ENCODE data around the gene CSNK1A1.
"Not testable (repeated sequence)": the region's sequence is repeated elsewhere in the genome, so short reads cannot be mapped to it uniquely, and the experiment has no call there.

Gene CSNK1A1

DNA sequence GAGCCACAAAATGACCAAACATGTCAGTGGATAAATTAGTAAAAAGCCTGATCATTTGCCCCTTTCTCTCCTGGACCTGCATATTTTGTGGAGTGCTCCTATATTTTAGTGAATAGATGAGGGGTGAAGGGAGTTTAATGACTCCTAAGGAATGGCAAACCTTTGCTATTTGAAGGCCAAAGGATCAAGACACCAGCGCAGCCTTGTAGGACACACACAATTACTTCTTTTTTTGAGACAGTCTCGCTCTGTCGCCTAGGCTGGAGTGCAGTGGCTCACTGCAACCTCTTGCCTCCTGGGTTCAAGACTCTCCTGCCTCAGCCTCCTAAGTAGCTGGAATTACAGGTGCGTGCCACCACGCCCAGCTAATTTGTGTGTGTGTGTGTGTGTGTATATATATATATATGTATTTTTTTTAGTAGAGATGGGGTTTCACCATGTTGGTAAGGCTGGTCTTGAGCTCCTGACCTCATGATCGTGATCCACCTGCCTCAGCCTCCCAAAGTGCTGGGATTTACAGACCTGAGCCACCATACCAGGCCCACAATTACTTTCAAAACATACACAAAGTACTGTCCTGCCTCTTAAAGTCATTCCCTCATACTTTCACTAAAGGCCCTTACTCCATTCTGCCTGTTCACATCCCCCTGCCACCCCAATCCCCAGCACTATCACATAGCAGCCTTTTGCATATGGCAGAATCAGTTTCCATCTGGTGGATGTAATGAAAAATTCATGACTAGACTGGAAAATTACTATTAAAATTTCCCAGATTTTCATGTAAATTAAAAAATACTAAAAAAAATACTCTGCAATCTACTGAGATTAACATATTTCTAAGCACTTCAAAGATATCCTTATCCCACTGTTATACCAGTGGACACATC is 60.4 kb downstream of the CSNK1A1 start:
- DNase-seq (ENCODE audit: low read depth in 3 of 3): no peak

DNA sequence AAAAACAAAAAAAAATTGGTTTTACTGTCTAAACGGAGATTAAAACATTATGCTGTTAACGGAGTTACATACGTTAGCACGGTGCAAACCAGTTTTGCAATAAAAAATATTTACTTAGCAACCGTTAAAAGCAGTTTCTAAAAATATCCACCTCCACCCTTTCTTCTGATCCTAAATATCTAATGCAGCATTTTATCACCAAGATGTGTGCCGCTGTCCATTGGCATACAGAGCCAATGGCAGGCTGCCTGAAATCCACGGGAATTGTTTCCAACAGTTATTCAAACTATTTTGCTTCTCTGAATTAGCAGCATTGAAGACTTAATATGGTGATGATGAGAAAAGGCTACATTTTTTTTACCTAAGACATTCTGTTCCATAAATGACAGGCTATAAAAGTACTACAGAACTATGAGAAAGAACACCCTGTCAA is 61.6 kb downstream of the CSNK1A1 start:
- no peak for DNase-seq (ENCODE audit: low read depth in 3 of 3)

DNA sequence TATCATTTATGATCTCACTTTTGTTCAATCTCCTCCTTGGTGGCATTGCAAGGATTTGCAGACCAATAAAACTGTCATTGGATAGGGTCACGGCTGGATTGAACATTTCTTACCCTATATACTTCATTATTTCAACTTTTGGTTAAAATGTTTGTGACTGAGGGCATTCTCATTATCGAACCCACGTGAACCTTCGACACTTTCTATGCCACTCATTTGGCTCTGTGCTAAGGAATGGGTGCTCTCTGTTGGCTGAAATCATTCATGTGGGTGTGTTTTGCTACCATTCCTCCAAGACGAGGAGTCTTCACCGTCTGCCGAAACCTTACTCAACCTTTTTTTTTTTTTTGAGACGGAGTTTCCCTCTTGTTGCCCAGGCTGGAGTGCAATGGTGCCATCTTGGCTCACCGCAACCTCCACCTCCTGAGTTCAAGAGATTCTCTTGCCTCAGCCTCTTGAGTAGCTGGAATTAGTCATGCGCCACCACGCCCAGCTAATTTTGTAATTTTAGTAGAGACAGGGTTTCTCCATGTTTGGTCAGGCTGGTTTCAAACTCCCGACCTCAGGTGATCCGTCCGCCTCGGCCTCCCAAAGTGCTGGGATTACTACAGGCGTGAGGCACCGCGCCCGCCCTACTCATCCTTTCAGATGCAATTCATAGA is 62.5 kb downstream of the CSNK1A1 start:
- no peak for DNase-seq (ENCODE audit: low read depth in 3 of 3)

DNA sequence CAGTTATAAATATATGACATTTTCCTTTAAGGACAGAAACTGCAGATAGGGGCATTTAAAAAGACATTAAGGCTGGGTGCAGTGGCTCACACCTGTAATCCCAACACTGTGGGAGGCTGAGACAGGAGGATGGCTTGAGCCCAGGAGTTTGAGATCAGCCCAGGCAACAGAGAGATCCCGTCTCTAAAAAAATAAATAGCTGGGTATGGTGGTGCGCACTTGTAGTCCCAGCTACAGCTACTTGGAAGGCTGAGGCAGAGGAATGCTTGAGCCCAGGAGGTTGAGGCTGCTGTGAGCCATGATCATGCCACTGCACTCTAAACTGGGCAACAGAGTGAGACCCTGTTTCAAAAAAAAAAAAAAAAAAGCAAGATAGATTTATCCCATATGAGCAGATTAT is 63.6 kb downstream of the CSNK1A1 start:
- no peak for DNase-seq (ENCODE audit: low read depth in 3 of 3)

DNA sequence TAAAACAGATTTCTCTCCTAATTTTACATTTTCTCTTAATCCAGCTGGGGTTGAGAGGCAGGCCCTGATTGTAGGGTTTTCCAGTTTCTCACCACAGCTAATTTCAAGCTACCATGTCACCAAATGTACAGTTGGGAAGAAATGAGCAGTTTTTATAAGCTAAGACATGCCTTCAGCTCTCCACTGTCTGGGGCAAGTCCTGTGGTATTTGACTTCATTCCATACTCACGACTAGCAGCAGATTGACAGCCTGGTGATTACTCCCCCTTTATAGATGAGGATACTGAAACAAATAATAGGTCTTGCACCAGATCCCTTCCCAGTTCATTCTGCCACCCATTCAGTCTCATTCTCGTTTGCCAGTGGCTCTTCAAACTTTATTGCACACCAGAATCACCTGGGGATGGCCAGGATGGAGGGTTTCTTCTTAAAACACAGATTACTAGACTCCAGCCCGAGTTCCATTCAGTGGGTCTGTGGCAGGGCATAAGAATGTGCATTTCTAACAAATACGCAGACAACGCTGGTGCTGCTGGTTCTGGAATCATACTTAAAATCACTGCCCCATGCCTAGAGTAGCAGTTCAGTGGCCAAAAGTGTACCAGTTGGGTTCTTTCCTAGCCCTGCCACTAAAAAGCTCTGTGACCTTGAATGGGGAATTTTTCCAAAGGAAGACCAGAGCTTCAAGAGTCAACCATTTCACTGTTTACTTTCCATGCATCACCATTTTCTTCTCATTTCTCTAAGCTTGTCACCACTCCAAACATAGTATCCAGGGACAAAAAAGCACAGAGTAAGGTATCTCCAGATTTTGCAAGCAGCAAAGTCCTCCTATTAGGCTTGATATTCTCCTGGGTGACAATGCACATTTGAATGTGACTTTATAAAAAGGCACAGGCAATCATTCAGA is 64.3 kb downstream of the CSNK1A1 start:
- no peak for DNase-seq (ENCODE audit: low read depth in 3 of 3)

DNA sequence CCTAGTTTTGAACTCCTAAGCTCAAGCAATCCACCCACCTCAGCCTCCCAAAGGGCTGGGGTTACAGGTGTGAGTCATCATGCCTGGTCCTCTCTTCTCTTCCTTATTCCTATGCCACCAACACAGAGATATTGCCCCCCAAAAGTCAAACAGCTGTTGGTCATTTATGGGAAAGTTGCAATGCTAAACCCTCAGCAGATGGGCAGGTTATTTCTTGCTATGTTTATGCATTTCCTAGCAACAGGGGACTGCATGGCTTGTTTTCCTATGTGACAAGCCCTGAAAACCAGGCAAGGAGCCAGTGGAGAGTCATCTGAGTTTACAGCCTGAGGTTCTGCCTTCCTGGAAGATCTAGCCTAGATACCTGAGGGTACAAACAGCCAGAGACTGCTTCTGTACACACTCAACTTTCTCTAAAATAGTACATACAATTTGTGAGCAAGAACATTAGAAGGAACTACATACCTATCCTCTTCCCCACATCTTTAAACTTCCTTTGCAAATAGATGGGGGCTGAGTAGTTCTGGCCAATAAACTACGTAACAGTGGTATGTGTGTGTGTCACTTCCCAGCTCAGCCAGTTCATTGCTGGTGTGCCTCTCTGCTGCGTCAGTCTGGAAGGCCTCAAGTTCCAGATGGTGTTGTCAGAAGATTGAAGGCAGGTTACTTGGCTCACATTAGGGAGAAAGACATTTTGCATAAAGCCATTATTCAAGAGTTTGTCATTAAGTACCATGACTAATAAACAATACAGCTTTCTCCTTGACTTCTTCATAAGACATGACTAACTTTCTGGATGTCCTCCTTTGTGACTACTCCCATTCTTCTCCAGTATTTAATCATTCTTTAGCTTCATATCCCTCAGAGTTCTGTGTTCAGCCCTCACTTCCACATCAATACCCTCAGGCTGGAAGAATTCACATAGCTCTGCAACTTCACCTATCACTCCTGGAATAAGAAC is 65.3 kb downstream of the CSNK1A1 start:
- DNase-seq (ENCODE audit: low read depth in 3 of 3): no peak

DNA sequence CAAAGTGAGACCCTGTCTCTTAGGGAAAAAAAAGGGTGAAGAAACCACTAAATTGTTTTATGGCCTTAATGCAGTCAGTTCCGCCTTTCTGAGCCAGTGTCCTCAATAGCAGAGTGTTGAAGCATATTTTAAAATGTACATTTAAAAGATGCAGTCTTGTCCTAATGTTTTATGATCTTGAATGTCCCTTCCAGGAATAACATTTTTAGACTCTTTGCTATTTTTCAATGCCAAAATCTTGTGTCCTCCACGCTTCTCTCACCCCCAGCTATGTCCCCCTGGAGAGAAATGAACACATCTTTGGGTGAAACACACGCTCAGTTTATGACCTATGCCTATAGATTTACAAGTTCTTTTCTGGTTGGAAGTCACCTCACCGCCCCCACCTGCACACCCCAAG is 69.8 kb downstream of the CSNK1A1 start:
- DNase-seq (ENCODE audit: low read depth in 3 of 3): no peak

DNA sequence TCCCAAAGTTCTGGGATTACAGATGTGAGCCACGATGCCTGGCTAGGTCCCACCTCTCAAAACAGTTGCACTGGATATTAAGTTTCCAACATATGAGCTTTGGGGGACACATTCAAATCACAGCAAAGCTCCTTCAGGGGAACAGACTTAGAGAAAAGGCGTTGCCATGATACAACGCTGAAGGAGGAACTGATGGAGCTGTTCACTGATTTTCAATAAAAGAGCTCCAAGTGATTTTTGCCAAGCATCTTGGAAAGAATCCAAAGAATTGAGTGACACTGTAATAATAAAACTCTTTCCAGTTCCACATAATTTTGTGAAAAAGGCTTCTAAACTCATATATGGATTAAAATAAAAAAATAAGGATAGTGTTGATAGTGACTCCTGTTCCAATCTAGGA is 72.5 kb downstream of the CSNK1A1 start:
- DNase-seq (ENCODE audit: low read depth in 3 of 3): no peak

DNA sequence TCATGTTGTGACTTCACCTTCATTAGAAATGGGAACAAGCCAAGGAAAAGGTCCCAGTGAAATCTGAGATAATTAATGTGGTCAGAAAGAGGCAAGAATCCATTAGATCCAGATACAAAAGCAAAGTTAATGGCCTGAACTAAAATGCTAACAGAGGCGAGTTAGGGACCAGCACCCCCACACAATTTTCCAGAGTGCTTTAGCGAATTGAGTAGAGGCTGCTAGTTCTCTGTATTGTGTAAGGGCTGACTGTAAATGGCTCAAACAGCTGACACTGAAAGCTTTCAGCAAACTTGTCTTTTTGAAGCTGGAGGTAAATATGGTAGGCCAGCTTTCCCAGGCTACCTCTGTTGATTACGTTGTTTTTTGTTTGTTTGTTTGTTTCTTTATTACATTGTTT is 75.5 kb downstream of the CSNK1A1 start:
- no peak for DNase-seq (ENCODE audit: low read depth in 3 of 3)

DNA sequence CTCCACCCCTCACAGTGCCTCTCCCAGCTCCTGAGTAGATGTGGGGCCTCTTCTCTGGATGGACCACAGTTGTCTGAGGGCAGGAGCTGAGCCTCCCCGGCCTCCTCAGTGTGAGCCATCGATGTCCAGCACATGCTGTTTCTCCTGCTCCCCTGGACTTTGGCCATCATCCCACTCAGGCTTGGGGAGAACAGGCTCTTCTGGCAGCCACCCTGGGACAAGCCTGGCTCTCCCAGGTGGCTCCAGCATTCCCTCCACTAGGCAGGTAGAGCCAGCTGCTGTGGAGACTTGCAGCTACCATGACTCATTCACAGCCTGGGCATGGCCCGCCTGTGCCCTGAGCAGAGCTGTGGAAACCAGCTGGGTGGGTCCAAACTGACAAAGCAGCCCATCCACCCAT is 77.0 kb downstream of the CSNK1A1 start:
- DNase-seq (ENCODE audit: low read depth in 3 of 3): no peak

DNA sequence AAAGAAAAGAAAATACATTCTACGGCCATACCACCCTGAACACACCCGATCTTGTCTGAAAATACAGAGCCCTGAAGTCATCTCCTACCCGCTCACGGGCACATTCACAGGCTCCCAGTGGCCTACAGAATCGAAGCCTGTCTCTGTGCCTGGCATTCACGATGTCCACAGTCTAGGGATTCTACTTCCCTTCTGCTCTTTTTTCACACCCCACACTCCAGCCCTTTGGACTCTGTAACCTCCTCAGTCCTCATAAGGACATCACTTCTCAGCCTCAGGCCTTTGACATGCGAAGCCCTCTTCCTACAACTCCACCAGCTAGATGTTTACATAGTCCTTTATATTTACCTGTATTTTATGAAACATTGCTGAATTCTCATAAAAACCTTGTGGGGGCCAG is 77.8 kb downstream of the CSNK1A1 start:
- no peak for DNase-seq (ENCODE audit: low read depth in 3 of 3)

DNA sequence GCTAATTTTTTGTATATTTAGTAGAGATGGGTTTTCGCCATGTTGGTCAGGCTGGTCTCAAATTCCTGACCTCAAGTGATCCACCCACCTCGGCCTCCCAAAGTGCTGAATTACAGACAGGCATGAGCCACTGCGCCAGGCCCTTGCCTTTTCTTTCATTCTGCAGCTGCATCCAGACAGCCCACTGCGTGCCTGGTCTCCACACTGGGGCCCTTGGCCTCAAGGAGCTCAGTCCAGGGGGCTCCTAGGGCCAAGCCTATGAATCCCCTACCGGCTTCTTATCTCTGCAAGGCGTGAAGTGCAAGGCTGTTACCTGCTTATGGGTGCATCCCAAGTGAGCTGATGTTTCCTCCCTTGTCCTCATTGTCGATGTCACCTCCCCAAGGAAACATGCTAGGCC is 78.8 kb downstream of the CSNK1A1 start:
- DNase-seq (ENCODE audit: low read depth in 3 of 3): no peak

DNA sequence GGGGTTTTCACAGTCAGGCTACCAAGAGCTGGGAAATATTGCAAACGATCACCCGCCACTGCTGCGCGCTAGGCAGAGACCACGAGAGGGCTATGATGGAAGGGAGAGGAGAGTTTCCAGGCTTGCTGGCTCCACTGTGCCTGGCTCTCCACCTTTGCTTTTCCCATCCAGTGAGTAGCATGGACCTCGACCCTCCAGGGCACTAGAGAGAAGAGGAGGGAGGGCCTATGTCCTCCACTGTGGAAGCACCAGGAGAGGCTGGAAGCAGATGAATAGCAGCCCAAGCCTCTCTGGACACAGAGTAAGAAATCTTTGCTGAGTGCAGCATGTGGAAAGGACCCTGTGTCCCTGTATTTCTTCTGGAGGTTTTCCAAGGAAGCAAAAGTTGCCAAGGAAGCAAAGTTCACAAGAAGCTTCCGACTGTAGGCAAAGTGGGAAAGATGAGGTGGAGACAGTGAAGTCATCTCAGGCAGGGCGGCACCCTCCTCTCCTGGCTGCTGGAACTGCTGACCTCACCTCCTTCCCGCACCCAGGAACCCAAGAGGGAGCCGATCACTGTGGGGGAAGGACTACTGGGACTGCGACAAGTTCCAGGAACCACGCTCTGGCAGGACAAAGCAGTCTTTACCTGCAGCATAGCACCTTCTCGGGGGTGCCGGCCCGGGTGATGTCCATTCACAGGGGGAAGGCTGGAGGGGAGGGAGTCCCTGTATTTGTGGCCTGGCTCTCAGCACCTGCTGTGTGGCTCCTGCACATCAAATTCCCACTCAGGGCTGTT is 79.6 kb downstream of the CSNK1A1 start:
- no peak for DNase-seq (ENCODE audit: low read depth in 3 of 3)

DNA sequence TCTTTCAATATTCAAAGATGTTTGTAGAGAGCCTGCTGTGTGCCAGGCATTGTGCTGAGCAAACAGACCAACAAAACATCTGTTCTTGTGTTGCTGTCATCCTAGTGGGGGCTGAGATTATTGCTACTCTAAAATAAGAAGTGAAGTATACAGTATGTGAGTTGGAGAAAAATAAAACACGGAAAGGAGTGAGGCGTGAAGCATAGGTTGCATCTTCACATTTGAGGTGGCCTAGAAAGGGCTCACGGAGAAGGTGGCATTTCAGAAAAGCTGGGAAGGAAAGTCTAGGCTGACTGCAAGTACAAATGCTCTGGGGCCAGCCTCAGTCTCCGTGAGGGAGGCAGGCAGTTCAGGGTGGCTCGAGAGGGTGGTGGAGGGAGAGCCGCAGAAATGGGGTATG is 80.3 kb downstream of the CSNK1A1 start:
- DNase-seq (ENCODE audit: low read depth in 3 of 3): no peak

DNA sequence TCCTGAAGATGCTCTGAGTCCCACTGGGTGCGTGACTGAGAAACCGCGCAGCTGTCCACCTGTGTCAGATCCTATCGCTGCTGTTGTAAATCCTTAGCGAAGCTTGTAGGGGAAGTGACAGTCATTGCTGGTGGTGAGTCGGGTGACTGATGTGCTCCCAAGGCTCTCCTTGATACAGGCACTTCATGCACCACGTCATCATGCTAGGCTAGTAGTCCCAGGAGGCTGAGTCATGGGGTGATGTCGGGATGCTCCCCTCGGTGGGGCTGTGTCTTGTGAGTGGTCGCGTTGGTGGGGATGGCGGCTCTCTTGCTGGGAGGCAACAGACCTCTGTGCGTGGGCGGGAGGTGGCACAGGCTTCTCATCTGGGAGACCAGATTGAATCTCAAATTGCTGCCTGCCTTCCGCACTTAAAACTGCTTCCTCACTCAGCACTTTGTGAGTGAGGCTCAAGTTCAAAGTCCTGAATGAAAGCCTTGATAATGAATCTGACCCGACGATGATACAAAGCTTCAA is 84.7 kb downstream of the CSNK1A1 start:
- DNase-seq (ENCODE audit: low read depth in 3 of 3): no peak

DNA sequence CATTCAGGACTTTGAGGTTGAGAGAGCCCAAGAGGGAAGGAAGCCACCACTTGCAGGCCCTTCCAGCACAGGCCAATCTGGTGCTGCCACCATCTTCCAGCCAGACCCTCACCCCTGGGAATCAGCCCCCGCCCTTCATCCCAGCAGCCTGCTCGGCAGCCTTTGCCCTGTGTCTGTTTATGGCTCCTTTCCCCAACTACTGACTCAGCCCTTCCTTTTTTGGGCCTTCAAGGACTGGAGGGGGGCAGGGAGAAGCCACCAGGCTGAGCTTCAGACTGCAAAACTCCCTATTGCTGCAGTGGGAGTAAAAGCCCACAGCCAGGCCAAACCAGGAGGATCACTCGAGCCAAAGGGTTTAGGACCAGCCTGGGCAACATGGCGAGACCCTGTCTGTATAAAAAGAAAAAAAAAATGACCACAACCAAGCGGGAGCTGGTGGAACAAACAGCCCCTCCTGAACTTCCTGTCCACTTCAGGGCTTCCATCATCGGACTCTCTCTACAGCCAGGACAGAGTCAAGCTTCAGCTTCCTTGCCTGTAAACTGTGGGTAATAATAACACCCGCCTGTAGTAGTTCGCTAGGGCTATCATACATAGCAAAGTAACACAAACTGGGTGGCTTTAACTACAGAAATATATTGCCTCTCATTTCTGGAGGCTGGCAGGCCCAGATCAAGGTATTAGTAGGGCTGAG is 86.3 kb downstream of the CSNK1A1 start:
- DNase-seq (ENCODE audit: low read depth in 3 of 3): no peak

DNA sequence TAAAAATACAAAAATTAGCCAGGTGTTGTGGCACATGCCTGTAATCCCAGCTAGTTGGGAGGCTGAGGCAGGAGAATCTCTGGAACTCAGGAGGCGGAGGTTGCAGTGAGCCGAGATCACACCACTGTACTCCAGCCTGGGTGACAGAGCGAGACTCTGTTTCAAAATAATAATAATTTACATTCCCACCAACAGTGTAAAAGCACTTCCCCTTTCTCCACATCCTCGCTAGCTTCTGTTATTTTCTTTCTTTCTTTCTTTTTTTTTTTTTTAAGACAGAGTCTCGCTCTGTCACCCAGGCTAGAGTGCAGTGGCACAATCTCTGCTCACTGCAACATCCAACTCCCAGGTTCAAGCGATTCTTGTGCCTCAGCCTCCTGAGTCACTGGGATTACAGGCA is 89.3 kb downstream of the CSNK1A1 start:
- not testable (repeated sequence) for DNase-seq (ENCODE audit: low read depth in 3 of 3)

DNA sequence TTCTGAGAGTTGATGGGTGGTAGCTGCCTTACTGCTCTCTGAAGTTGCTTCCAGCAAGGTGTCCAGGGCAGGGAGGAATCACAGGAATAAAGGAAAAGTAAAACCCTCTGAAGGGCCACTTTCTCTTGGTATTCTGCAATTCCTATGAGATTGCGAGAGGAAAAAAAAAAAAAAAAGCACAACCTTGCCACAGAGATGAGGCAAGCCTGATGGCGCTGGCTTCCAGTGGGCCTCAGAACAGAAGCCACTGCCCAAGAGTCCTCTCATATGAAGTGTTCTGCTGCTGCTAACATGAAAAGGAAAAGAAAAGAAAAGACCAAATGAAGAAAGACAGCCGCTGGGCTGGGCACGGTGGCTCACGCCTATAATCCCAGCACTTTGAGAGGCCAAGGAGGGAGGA is 91.3 kb downstream of the CSNK1A1 start:
- DNase-seq (ENCODE audit: low read depth in 3 of 3): no peak

DNA sequence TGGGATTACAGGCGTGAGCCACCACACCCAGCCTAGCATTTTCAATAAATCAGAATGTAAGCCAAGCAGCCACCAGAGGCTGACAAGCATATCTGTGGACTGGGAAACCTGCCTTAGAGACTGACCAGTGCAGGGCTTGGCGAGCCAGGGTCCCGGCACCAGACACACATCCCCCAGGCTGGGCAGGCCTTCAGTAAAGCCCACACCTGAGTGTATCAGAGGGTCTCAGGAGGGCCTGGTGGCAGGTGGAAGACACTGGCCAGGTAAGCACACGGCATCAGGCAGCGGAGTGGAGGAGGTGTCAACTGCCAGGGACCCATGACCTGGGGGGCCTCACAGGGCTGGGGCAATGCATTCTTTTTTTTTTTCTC is 93.9 kb downstream of the CSNK1A1 start:
- DNase-seq (ENCODE audit: low read depth in 3 of 3): no peak
